Amniotic stem cell (primary cell): ENCODE results near the gene OLFM1.
"Not testable (repeated sequence)": the region's sequence is repeated elsewhere in the genome, so short reads cannot be mapped to it uniquely, and the experiment has no call there.

ENCODE experiments used
- DNase-seq: peaks from one replicate; lab custom pipeline; 2025; lab: John Stamatoyannopoulos, UW

The OLFM1 gene

DNA sequence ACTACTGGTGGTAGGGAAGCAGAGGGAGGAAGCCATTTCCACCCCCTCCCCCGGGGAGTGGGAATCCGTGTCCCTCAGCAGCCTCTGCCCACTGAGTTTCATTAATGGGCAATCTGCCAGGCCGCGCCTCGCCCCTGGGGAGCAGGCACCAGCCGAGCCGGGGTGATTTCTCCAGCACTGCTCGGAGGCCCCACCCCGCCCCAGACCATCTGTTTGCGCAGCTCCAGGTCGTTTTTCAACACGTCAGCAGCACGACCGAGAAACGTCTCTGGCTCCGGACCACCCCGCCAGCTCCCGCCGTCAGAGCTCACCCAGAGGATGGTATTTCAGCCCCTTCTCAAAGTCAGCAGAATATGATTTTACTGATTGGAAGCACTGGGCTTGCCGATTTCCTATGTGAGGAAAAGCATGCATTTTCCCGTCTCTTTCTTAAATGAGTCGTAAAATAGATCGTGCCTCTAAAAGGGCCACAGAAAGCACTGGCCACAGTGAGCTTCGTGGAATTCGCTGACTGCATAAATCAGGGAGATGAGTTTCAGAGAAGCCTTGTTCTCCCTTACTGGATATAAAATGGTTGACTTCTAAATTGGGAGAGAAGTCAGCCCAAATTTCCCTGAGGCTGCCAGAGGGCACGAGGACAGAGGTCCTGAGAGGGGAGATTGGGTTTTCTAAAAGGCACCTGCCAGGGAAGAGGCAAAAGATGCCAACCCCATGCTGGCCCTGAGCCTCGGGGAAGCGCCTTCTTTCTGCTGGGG is 47.0 kb downstream of the OLFM1 start:
- DNase-seq, result no peak

DNA sequence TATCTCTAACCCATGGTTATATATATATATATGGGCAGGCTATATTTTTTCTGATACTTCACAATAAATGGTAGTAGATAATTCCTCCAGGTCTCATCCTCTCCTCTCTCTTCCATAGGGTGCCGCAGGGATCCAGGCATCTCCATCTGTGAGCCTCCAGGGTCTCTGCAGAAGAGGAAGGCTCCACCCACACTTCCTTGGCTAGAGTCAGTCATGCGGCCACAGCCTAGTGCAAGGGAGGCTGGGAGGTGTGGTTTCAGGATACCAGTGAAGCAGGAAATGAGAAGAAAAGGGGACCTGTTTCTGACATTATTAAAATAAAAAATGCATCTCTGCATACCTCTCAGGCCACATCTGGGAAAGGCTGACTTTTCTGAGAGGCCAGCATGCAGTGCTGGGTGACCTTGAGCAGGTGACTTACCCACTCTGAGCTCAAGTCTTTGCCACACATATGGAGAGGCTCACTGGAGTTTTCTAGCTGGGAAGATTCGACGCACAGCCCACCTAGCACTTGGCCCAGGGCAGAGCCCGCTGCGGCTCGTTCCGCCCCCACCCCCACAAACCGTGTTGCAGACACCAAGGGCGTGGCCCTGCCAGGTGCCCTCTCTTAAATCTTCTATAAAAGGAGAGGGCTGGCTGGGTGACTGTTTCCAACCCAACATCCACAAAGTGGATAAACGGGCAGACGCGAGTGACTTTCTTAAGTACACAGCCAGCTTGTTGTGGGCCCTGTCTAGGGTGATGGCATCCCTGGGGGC is 47.9 kb downstream of the OLFM1 start:
- DNase-seq, result no peak

DNA sequence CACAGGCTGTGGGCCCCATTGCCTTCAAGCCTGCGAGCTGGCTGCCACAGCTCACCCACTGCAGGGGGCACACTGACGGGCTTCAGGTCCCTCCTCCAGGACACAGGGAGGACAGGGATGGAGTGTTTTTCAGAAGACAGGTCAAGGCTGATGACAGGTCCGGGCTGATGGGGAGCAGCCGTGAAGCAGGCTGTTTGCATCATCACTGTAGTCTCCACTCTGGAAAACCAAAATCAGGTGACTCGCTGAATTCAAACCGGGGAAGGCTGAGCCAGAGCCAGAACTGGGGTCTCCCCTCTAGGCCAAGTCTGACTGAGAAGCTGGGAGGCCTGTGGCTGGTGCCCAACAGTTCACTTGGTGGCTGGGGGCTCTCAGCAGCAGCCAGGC is 48.5 kb downstream of the OLFM1 start:
- no peak for DNase-seq

DNA sequence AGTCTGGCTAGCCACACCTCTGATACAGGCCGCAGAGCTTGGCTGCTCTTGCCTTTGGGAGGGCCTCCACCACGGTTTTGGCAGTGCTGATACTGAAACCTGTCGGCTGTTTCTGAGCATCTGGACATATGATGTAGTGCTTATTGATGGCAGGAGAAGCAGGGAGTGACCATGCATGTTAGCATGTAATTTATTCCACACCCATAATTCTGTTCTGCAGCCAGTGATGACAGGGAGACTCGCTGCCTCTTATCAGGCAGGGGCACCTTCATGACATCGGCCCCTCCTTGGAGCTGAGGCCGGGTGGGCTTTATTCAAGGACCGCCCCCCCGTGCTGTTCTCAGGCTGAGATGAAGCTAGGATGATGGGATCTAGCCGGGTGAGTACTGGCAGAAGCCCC is 49.0 kb downstream of the OLFM1 start:
- DNase-seq, result no peak

DNA sequence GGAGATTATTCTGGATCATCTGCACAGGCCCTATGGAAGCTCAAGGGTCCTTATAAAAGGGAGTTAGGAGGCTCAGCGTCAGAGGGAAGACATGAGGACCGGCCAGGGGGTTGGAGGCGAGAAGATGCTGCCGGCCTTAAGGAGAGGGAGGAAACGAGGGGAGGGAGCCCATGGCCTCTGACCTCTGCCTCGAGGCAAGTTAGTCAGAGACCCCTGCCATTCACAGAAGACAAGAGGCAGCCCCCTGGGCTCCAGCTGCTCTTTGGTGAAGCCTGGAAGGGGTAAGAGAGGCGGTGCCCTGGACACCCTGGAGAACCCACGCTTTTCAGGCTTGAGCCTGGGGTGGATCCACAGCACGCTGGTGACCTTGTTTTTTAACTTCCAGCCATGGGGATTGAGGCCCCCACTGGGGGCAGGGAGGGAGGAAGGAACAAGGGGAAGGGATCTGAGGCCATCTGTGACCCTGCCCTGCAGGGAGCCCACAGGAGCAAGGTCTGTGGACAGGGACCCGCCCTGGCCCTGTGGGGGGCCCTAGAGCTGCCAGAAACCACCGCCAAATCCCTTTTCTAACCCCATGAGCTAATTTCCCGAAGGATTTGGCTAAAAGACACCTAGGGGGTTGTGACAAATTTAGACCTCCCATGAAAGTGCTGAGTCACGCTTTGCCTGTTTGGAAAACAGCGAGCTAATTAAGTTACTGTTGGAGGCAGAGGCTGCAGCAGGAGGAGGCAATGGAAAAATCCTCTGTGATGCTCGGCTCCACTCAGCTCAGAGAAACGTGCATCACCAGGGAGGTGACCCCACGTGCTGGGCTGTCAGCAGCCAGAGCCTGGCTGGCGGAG is 49.7 kb downstream of the OLFM1 start:
- DNase-seq, result no peak

DNA sequence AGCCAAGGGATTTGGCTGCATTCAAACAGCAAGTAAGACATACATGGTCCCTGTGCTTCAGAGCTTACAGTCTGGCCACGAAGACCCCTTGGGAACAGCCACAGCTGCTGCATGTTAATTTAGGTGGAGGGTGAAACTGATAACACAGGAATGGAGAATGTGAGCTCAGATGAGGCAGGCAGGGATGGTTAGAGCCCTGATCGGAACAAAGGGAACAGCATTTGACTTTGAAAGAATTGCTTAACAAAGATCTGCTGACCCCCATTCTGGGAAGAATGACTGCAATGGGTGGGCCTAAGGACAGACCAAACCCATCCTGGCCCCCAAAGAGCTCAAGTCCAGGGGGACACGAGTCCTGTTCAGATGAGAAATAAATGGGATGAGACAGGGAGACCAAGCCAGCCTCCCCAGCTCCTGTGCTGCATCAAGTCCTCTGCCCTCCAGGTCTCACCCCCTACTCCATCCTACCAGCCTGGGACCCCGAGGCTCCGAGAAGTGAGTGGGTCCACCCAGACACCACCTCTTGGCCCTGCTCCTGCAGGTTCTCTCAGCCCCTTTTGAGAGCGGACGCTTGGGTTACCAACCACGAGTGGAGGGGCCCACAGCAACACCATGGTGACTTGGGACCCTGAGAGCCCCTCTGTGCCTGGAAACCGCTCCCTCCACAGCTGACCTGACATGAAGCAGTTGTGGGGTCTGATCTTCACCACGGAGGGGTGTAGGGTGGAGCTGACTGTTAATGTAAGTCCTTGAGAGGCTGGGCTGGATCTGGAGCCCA is 50.8 kb downstream of the OLFM1 start:
- no peak for DNase-seq

DNA sequence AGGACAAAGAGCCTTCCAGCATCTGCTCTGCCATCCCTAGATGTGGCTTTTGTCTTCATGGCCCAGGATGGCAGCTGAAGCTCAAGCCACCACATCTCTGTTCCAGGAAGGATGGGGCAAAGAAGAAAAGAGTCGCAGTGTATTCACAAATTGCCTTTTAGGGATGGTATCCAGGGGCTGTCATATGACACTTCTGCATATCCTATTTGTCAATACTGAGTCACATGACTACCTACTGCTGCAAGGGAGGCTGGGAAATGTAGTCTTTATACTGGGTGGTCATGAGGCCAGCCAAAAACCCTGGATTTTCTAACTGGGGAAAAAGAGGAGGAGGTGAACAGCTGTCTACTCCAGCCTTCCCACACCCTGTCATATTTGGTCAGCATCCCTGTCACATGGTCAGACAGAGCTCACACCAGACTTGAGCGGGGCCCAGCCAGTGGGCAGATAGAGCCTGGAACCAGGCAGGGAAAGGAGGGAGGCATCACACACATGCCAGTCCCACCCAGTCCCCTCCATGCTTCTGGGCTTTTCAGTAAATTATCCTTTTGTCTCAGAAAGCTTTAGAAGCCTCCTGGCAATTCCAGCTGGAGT is 52.0 kb downstream of the OLFM1 start:
- DNase-seq, result no peak

DNA sequence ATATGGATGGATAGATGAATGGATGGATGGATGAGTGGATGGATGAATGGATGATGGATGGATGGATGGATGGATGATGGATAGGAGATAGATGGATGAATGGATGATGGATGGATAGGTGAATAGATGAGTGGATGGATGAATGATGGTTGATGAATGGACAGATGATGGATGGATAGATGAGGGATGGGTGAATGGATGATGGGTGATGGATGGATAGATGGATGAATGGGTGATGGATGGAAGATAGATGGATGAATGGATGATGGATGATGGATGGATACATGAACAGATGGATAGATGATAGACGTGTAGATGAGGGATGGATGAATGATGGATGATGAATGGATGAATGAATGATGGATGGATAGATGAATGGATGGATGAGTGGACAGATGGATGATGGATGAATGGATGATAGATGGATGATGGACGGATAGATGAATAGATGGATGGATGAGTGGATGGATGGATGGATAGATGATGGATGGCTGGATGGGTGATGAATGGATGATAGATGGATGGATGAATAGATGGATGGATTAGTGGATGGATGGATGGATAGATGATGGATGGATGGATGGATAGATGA is 53.8 kb downstream of the OLFM1 start:
- no peak for DNase-seq

DNA sequence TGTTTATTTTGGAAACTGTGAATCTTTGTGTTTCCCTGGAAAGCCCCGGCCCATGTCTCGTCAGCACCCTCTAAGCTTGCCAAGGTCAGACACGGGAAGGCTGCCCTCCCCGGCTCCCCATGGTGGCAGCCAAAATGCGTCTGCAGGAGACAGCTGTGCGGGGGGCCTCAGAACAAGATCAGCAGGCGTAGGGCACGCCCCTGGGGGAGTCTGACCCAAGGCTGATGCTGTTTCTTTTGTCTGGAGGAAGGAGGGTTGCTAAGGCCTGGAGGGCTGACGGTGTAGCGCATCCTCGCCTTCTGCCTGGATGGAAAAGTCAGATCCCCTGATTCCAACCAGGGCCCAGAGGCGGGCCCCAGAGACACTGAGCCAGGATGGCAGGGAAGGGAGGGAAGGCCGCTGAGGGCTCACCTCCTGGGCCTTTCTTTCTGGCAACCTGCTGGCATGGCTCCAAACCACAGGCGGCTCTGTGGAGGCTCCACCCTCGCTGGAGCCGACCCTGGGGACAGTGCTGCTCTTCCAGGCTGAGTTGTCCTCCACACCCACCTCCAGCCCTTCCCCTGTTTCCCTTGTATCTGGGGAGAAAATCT is 57.2 kb downstream of the OLFM1 start:
- no peak for DNase-seq

DNA sequence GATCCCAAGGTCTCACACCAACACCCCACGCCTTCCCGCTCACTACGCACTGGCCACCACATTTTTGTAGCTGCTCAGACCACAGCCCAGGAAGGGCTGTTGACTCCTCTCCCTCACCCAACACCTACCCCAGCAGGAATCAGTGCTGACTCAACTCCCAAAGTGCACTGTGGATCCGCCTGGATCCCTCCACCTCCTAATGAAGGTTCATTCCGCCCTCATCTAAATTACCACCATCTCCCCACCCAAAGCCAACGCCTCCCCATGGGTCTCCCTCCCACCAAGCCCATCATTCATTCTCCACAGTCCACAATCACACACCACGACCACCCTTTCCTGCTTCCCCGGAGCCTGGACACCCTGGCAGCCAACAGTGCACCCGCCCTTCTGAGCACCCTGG is 57.8 kb downstream of the OLFM1 start:
- DNase-seq, result no peak

DNA sequence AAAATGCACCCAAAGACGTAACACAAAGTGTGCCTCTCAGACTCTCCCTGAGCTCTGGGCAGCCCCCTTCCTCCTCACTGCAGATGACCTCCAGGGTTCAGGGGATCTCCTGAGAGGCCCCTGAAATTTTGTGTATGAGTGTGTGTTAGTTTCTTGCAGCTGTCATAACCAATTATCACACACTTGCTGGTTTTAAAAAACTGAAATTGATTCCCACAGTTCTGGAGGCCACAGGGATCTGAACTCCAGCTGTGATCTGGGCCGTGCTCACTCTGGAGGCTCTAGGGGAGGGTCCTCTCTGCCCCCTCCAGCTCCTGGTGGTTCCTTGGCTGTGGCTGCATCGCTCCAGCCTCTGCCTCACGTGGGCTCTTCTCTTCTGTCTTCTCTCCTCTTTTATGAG is 58.8 kb downstream of the OLFM1 start:
- DNase-seq, result no peak

DNA sequence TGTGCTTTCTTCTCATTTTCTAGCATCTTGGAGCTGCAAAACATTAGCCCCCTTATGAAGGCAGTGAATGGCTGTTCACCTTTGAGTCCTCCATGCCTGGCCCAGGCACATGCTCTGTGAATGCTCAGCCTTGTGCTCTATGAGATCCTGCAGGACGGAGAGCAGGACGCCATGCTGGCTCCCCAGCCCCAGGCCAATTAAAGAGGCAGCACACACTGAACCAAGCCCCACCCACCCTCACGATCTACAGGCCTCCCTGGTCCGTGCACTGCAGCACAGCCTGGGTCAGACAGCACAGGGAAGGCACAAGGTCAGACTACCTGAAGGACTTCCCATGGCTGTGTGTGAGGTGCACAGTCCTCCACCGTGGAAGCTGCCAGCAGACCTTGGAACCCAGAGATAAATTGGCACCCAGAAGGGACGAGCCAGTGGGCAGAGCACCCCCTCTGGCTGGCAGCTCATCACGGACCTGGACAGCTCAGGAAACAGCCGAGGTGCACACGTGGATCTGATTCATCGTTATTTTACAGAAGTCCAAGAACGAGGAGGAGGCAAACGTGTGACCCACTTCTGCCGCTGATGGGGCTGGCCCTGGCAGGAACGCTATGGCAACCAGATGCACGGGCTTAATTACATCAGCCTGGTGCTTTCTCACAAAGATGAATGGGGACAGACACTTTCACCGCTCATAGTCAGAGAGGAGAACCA is 59.5 kb downstream of the OLFM1 start:
- no peak for DNase-seq

DNA sequence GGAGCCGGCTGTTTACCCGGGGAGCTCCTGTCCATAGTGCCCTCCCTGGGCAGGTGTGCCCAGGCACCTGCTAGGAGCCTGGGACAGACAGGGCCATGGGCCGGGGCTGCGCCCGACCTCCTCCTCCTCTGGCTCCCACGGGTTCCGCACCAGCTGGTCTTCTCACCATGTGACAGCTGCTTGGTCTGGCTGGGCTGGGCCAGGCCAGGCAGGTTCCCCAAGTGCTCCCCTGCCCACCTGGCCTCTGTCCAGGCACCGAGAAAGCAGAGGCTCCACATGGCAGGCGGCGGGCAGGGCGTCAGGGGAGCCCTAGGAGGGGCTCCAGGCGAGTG is 60.0 kb downstream of the OLFM1 start:
- DNase-seq, result no peak

DNA sequence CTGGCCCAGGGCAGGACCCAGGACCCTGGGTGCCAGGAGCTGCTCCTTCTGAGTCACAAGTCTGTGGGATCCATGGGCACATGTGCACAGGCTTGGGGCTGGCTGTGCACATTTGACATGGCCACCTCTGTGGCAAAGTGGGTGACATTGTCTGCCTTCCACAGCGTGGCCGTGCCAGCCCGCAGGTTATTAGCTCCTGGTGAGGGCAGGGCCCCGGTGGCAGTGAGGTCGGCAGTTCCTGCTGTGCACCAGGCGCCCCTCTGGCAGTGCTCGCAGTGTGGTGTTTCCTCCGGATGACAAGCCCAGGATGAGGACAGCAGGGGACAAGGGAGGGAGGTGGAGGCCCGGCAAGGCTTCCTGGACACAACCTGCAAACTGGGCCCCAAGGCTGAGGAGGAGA is 60.5 kb downstream of the OLFM1 start:
- DNase-seq, result no peak

DNA sequence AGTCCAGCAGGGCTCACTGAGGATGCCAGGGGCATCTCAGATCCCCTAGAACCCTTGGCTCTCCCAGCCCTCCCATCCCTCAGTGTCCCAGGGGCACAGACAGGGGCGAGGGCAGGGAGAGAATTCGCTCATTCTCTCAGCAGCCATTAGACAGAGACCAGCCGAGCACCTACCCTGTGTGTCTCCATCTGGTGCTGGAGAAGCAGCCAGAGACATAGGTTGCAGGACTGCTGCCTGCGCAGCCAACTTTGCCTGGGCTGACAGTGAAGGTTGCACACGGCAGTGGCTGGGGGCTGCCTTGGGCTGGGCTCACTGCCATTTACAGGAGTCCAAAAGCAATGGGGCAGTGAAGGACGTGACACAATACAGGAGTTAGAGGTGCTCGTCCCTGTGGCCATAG is 60.9 kb downstream of the OLFM1 start:
- DNase-seq, result no peak

DNA sequence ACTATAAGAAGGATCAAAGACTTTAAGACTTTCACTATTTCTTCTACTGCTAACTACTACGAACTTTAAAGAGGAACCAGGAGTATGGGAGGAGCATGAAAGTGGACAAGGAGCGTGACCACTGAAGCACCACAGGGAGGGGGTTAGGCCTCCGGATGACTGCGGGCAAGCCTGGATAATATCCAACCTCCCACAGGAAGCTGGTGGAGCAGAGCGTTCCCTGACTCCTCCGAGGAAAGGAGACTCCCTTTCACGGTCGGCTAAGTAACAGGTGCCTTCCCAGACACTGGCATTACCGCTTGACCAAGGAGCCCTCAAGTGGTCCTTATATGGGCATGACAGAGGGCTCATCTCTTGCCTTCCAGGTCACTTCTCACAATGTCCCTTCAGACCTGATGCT is 62.4 kb downstream of the OLFM1 start:
- DNase-seq, result not testable (repeated sequence)

DNA sequence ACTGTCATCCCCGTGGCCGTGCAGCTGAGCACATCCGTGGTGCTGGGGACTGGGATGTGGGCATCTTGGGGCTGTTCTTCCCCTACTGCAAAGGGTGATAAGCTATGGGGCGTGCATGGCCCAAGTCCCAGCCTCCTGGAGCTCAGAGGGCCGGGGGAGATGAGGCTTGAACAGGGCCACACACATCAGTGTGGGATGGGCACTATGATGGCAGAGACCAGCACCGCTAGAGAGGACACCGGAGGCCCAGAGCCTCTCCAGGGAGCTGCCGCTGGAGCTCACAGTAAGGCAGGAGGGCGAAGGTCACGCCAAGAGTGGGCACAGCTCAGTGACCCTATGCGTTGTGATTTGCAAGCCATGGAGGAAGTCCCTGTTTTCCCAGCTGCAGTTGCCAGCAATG is 63.5 kb downstream of the OLFM1 start:
- DNase-seq, result no peak

DNA sequence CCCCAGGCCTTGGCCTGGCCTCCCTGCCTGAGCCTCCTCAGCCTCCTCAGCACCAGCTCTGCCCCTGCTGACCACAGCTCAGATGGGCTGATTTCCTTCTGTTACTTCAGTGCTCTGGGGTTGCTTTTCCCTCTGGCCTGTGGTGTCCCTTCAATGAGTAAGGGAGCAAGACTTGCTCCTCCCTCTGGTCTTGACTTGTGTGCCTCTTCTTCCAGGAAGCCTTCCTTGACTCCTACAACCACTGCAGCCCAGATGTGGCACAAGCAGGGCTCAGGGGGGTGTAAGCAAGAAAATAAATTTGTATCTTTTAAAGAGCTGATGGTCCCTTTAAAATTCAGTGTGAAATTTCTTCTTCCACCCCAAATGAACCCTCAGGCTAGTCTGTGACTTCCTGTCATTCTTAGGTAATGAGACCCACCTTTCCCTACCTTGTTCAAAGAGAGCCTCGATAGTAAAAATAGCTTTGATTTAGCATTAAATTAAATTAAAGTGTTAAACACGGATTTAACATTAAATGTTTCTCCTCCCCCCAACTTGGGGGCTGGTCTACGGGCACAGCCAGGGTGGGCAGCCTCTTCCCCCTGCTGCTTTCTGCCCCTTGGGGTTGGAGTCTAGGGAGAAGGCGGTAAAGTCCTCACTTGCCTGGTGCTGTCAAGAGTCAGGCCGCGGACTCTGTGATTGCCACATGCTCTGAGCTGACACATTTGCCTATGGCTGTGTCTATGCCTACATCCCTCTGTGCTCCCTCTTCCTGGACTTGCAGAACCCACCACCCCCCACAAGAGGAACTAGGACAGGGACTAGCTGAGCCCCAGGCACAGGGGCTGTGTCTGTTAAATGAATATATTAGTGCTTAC is 64.5 kb downstream of the OLFM1 start:
- DNase-seq, result no peak

DNA sequence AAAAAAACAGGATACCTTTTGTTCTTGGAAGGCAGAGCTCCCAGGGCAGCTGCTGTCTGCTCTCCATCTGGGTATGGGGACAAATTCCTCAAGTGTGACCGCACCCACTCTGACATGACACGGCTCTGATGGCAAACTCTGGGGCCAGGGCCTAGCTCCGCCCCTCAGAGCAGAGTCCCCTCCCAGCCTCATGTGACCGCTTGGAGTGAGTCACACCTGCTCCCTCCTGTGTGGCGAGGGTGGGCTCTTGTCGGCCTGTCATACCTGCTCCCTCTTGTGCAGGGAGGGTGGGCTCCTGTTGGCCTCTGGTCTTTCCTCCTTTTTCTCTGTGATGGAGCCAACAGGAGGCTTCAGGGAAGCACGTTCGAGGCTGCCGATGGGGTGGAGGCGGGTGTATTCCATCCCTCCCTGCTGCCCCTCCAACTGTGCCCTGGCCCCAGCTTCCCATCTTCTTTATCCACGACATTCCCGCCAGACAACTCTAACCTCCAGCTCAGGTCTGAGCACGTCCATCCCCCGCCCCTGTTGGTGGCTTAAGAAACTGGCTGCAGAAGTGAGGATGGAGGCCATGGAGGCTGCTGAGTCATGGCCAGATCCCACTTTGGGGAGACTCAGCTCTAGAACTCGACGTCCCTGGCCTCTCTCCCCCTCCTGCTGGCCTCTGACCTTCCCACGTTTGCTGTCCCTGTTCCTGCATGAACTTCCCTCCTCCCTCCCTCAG is 65.3 kb downstream of the OLFM1 start:
- no peak for DNase-seq
